HepG2 (cell line): ENCODE results near the gene EEF1AKMT3.

Experiments used
- POLR2A ChIP-seq, 2 experiments: IDR thresholded peaks; 2 replicates each; pipeline ENCODE4 v1.6.1; 2011; ENCODE audit warnings: low read depth in 2 of 2, low read length in 2 of 2, mild to moderate bottlenecking in 1 of 2, moderate library complexity in 1 of 2; ENCODE audit not compliant: insufficient read depth in 1 of 2
- ZNF143 ChIP-seq: sonication (generic); formaldehyde crosslinking; IDR thresholded peaks from 2 replicates; pipeline ENCODE4 v1.4.0; 2020; ENCODE audit warnings: missing genetic modification reagents
- ZNF788 ChIP-seq: sonication (generic); formaldehyde crosslinking; IDR thresholded peaks from 2 replicates; pipeline ENCODE4 v1.5.0; 2020; ENCODE audit warnings: mild to moderate bottlenecking, missing genetic modification reagents, borderline replicate concordance

- 0 out of 4 replicates have a peak, but pooled peaks of 1 of the 2 experiments have one; percentile 6 for TF ChIP-seq POLR2A (IDR thresholded peaks at IDR 0.05; ENCODE audit: insufficient read depth in 1 of 2, low read depth in 2 of 2, low read length in 2 of 2)
- TF ChIP-seq ZNF143 (CRISPR knock-in tag), result no peak
- no peak for TF ChIP-seq ZNF788 (CRISPR knock-in tag)
Observed at GRCh38 chr12:57772429-57773322, at the start of gene EEF1AKMT3.
